Cardiac muscle cell (in vitro differentiated cells and primary cell): ENCODE measurements around the gene FAM3A. TPM values are rescaled to one million over a fixed set of nuclear protein-coding genes. Genes with fewer than 3 reads are reported as not detected.
A peak's percentile ranks its signal among the peaks of the same experiment; 100 is the strongest.

Experiments
- DNase-seq, 2 donors: peaks; one replicate each; pipeline versions ENCODE4 v3.0.0 to v3.0.0-alpha.2; 2010 to 2017; ENCODE audit warnings: low read depth in 1 of 2, low spot score in 1 of 2
- H3K27ac ChIP-seq: fragments of 200-600 bp; sonication (generic); 2 replicates; pipeline ENCODE4 v1.5.1; 2016
- H3K27me3 ChIP-seq: fragments of 200-600 bp; sonication (generic); 2 replicates; pipeline ENCODE4 v1.6.0; 2016; ENCODE audit warnings: control low read depth
- H3K36me3 ChIP-seq: fragments of 200-600 bp; sonication (generic); 2 replicates; pipeline ENCODE4 v1.5.1; 2016; ENCODE audit warnings: control low read depth
- H3K4me1 ChIP-seq: fragments of 200-600 bp; sonication (generic); 2 replicates; pipeline ENCODE4 v1.8.1; 2017; ENCODE audit warnings: low read depth, mild to moderate bottlenecking, mixed run types
- H3K4me3 ChIP-seq: fragments of 200-600 bp; sonication (generic); 2 replicates; pipeline ENCODE4 v1.5.1; 2016; ENCODE audit warnings: mild to moderate bottlenecking
- H3K9me3 ChIP-seq: fragments of 200-600 bp; sonication (generic); 2 replicates; pipeline ENCODE4 v1.5.1; 2017; ENCODE audit warnings: low read depth, mild to moderate bottlenecking, control low read depth
- CTCF ChIP-seq: IDR thresholded peaks from 2 replicates; pipeline ENCODE4 v1.5.1; 2012; ENCODE audit warnings: low read depth, mild to moderate bottlenecking, low read length
- polyA plus RNA-seq: library from polyadenylated mRNA; unstranded; fragments of >200 nt; fragmentation: Nextera tagmentation; extraction: Ambion mirVana; gene quantifications from 2 replicates; pipeline ENCODE4 v1.2.1, GENCODE V29; 2016
- total RNA-seq: library from RNA; depleted of rRNA; stranded (reverse); fragments of >200 nt; gene quantifications from 2 replicates; pipeline ENCODE4 v1.2.3, GENCODE V29; 2016

FAM3A gene
- total and polyA plus RNA-seq, 2 experiments from 2014 or later: 112 to 140 TPM

- no peaks in the 10 kb centered on the region for H3K9me3 ChIP-seq
- no peaks in the 10 kb centered on the region for H3K36me3 ChIP-seq
- H3K27ac ChIP-seq: peak overlapping the region; percentile 91
- H3K27me3 ChIP-seq: no peaks in the 10 kb centered on the region
- H3K4me1 ChIP-seq: peaks cover 2% of the 10 kb centered on the region
- DNase-seq: peak in 1 of 2 donors; percentile 61
- peak overlapping the region; percentile 55 for H3K4me3 ChIP-seq
- TF ChIP-seq CTCF: no peak
These were observed 26.0 kb downstream of the FAM3A start for GRCh38 chrX:154490021-154490413.

GRCh38 chrX:154489182-154489581, 26.9 kb downstream of the FAM3A start:
- peaks cover 2% of the 10 kb centered on the region for H3K4me1 ChIP-seq
- no peaks in the 10 kb centered on the region for H3K36me3 ChIP-seq
- H3K4me3 ChIP-seq: no peak overlapping the region
- TF ChIP-seq CTCF: no peak
- H3K27ac ChIP-seq: no peak overlapping the region
- no peaks in the 10 kb centered on the region for H3K27me3 ChIP-seq
- DNase-seq: no peak
- H3K9me3 ChIP-seq: no peaks in the 10 kb centered on the region

- Histone ChIP-seq H3K27me3 (no peaks in the 10 kb centered on the region), H3K27ac (no peak overlapping the region)
- DNase-seq: no peak
These were observed 27.5 kb downstream of the FAM3A start for GRCh38 chrX:154488336-154489075.

DNA sequence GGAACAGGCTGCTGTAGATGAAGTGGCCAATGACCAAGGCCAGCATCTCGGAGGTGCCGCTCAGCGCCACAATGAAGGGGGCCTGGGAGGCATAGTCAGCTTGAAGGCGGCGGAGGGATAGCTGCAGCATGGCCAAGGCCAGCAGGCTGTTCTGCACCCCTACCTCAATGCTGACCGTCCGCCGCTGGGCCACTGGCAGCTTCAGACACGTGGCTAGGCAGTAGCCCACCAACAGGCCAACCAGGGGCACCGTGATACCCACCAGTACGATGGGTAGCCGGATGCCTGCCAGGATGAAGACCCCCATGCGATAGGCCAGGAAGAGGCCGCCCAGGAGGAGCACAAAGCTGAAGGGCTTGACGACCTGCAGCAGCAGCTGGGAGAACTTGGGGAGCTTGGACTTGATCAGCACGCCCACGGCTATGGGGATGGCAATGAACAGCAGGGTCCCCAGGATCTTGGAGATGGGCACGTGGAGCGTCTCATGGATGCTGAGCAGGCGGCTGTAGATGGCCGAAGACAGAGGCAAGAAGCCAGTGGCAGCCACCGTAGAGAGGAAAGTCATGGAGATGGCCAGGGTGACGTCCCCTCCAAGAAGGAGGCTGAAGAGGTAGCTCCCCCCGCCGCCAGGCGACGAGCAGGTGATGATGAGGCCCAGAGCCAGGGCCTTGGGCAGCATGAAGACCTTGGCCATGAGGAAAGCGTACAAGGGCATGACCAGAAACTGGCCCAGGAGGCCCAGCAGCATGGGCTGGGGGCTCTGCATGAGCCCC, 28.3 kb downstream of the FAM3A start:
- Histone ChIP-seq H3K27me3 (no peaks in the 10 kb centered on the region), H3K4me3 (no peak overlapping the region), H3K9me3 (no peaks in the 10 kb centered on the region), H3K4me1 (peaks cover 2% of the 10 kb centered on the region), H3K36me3 (no peaks in the 10 kb centered on the region), H3K27ac (no peak overlapping the region)
- DNase-seq: no peak
- no peak for TF ChIP-seq CTCF

More at GRCh38 chrX:154488336-154489075, 27.5 kb downstream of the FAM3A start:
- no peak overlapping the region for H3K4me3 ChIP-seq
- H3K9me3 ChIP-seq: no peaks in the 10 kb centered on the region
- peaks cover 2% of the 10 kb centered on the region for H3K4me1 ChIP-seq
- no peak for TF ChIP-seq CTCF
- H3K36me3 ChIP-seq: no peaks in the 10 kb centered on the region

- peak; percentile 59 to 75 for DNase-seq
- H3K4me3 ChIP-seq: peak within 1 kb of the TSS; percentile 62
- peak within 1 kb of the TSS; percentile 34 for H3K27ac ChIP-seq
- H3K36me3 ChIP-seq: no peaks in the 10 kb centered on the region
- no peaks in the 10 kb centered on the region for H3K9me3 ChIP-seq
- TF ChIP-seq CTCF: no peak
- H3K27me3 ChIP-seq: no peaks in the 10 kb centered on the region
- H3K4me1 ChIP-seq: peaks cover 2% of the 10 kb centered on the region
These were observed 29.4 kb downstream of the FAM3A start, which contains the start of gene UBL4A for GRCh38 chrX:154486396-154487207. Gene UBL4A, minus strand, starts transcription at chrX:154486615. Its CDS starts 31 bp downstream, at chrX:154486584.
